PC-9 (cell line): ENCODE data around the gene DNASE1L3. TPM values are rescaled to one million over a fixed set of nuclear protein-coding genes. Genes with fewer than 3 reads are reported as not detected.

Experiments
- BruUV-seq: library from RNA; stranded (reverse); fragments of 400-500 nt; replicated peaks from 2 replicates; lab custom pipeline; 2021; lab: Mats Ljungman, UMichigan
- CTCF ChIA-PET: fragments of 300-600 bp; sonication (Branson Sonifier 250); formaldehyde crosslinking; loops from one replicate; lab custom pipeline; 2022; ENCODE audit warnings: antibody characterized with exemption; lab: Charles Lee
- POLR2A ChIA-PET: fragments of 300-600 bp; sonication (Branson Sonifier 250); formaldehyde crosslinking; loops from one replicate; lab custom pipeline; 2022; ENCODE audit warnings: antibody characterized with exemption; ENCODE audit not compliant: unreplicated experiment; lab: Charles Lee
- DNase-seq, 2 experiments: peaks; one replicate each; pipeline versions ENCODE4 v3.0.0 to v3.0.0-alpha.2; 2015 to 2022; ENCODE audit warnings: mixed read lengths in 1 of 2
- H2AFZ ChIP-seq: fragments of 200-600 bp; sonication (generic); 2 replicates; pipeline ENCODE4 v1.8.1; 2017; ENCODE audit warnings: antibody characterized with exemption
- H3F3A ChIP-seq: fragments of 200-600 bp; sonication (generic); 2 replicates; pipeline ENCODE4 v1.8.1; 2017; ENCODE audit warnings: antibody characterized with exemption, mild to moderate bottlenecking, low read depth; ENCODE audit not compliant: insufficient read depth
- H3K27ac ChIP-seq: fragments of 200-600 bp; sonication (generic); 2 replicates; pipeline ENCODE4 v1.6.1; 2016; ENCODE audit warnings: mixed run types
- H3K27me3 ChIP-seq: fragments of 200-600 bp; sonication (generic); 2 replicates; pipeline ENCODE4 v1.6.1; 2016; ENCODE audit warnings: low read depth, mixed run types; ENCODE audit not compliant: insufficient read depth
- H3K36me3 ChIP-seq: fragments of 200-600 bp; sonication (generic); 2 replicates; pipeline ENCODE4 v1.6.1; 2016; ENCODE audit warnings: low read depth, mixed run types
- H3K4me1 ChIP-seq: fragments of 200-600 bp; sonication (generic); replicated peaks from 2 replicates; pipeline ENCODE4 v1.6.1; 2016; ENCODE audit warnings: mixed run types; ENCODE audit not compliant: insufficient read depth
- H3K4me2 ChIP-seq: fragments of 200-600 bp; sonication (generic); 2 replicates; pipeline ENCODE4 v1.6.1; 2017; ENCODE audit warnings: mixed run types
- H3K4me3 ChIP-seq: fragments of 200-600 bp; sonication (generic); 2 replicates; pipeline ENCODE4 v1.6.1; 2016; ENCODE audit warnings: mixed run types
- H3K79me2 ChIP-seq: fragments of 200-600 bp; sonication (generic); 2 replicates; pipeline ENCODE4 v1.6.1; 2017; ENCODE audit warnings: low read depth, mixed run types
- H3K9me2 ChIP-seq: fragments of 200-600 bp; sonication (generic); 2 replicates; pipeline ENCODE4 v1.8.1; 2017; ENCODE audit warnings: mild to moderate bottlenecking; ENCODE audit not compliant: insufficient read depth
- H3K9me3 ChIP-seq: fragments of 200-600 bp; sonication (generic); 2 replicates; pipeline ENCODE4 v1.8.1; 2016; ENCODE audit warnings: low read depth; ENCODE audit not compliant: insufficient read depth
- H4K20me1 ChIP-seq: fragments of 200-600 bp; sonication (generic); 2 replicates; pipeline ENCODE4 v1.8.1; 2017; ENCODE audit not compliant: insufficient read depth
- CTCF ChIP-seq: fragments of 200-600 bp; sonication (generic); conservative IDR thresholded peaks from 2 replicates; pipeline ENCODE4 v1.6.1; 2017; ENCODE audit warnings: mixed run types, antibody characterized with exemption, mild to moderate bottlenecking, moderate library complexity
- EZH2 ChIP-seq: fragments of 200-600 bp; sonication (generic); IDR thresholded peaks from 2 replicates; pipeline ENCODE4 v1.8.0; 2017; ENCODE audit warnings: antibody characterized with exemption, low read depth
- intact Hi-C: fragments of 100-400 bp; cut with micrococcal nuclease; formaldehyde crosslinking; loops from one replicate; pipeline ENCODE4 v1.10.0; 2022; ENCODE audit not compliant: unreplicated experiment
- total RNA-seq: library from RNA; stranded (reverse); gene quantifications from 2 replicates; pipeline ENCODE4 v1.2.3, GENCODE V29; 2021

Gene DNASE1L3
- total RNA-seq, 1 experiment from 2014 or later = not detected

- Histone ChIP-seq H3K4me2 (0 out of 2 replicates have a peak overlapping the region, but pooled peaks have one; percentile 5), H3K79me2 (no peaks in the 10 kb centered on the region), H3K27ac (peak overlapping the region; percentile 59), H2AFZ (no peak overlapping the region), H3K27me3 (no peaks in the 10 kb centered on the region), H3K9me3 (no peaks in the 10 kb centered on the region), H3K4me1 (peaks cover 21% of the 10 kb centered on the region), H3K9me2 (no peaks in the 10 kb centered on the region), H4K20me1 (no peaks in the 10 kb centered on the region; the same call in 1 of the 2 replicates), H3F3A (peaks cover 46% of the 10 kb centered on the region; the same call in 1 of the 2 replicates), H3K36me3 (peaks cover 64% of the 10 kb centered on the region), H3K4me3 (no peak overlapping the region)
- CTCF ChIA-PET = no interaction called here
- intact Hi-C loops = no loop called here
- no peak for TF ChIP-seq CTCF
- TF ChIP-seq EZH2 = no peak
- POLR2A ChIA-PET = no interaction called here
- DNase-seq = peak; percentile 83 to 84
- TSS peak; percentile 22 for BruUV-seq
Measured at GRCh38 chr3:58161435-58162398, 49.1 kb downstream of the DNASE1L3 start.

GRCh38 chr3:58160399-58160798 lies 50.4 kb downstream of the DNASE1L3 start:
- H3K36me3 ChIP-seq = peaks cover 66% of the 10 kb centered on the region
- H3K27me3 ChIP-seq = no peaks in the 10 kb centered on the region
- H3K79me2 ChIP-seq = no peaks in the 10 kb centered on the region
- H3F3A ChIP-seq = peaks cover 40% of the 10 kb centered on the region; the same call in 1 of the 2 replicates
- H2AFZ ChIP-seq = no peak overlapping the region
- DNase-seq = no peak
- no peaks in the 10 kb centered on the region for H3K9me2 ChIP-seq
- H3K4me2 ChIP-seq = no peak overlapping the region
- H3K4me1 ChIP-seq = peaks cover 21% of the 10 kb centered on the region
- H3K27ac ChIP-seq = peak overlapping the region; percentile 30; the same call in 1 of the 2 replicates
- CTCF ChIA-PET = no interaction called here
- POLR2A ChIA-PET = no interaction called here
- intact Hi-C loops = no loop called here
- TF ChIP-seq EZH2 (no peak), CTCF (no peak)
- no peaks in the 10 kb centered on the region; the same call in 1 of the 2 replicates for H4K20me1 ChIP-seq
- H3K4me3 ChIP-seq = no peak overlapping the region
- BruUV-seq = no TSS peak
- H3K9me3 ChIP-seq = no peaks in the 10 kb centered on the region

- no peak overlapping the region for H3K4me3 ChIP-seq
- H3K27me3 ChIP-seq = no peaks in the 10 kb centered on the region
- peaks cover 67% of the 10 kb centered on the region for H3K36me3 ChIP-seq
- H3K4me1 ChIP-seq = peaks cover 21% of the 10 kb centered on the region
- no peaks in the 10 kb centered on the region for H3K9me3 ChIP-seq
- intact Hi-C loops = no loop called here
- no peak for DNase-seq
- H3K9me2 ChIP-seq = no peaks in the 10 kb centered on the region
- H2AFZ ChIP-seq = no peak overlapping the region
- H3K4me2 ChIP-seq = no peak overlapping the region
- peaks cover 37% of the 10 kb centered on the region; the same call in 1 of the 2 replicates for H3F3A ChIP-seq
- no peaks in the 10 kb centered on the region; the same call in 1 of the 2 replicates for H4K20me1 ChIP-seq
- TF ChIP-seq CTCF (no peak), EZH2 (no peak)
- POLR2A ChIA-PET = no interaction called here
- CTCF ChIA-PET = no interaction called here
- no peak overlapping the region for H3K27ac ChIP-seq
- no TSS peak for BruUV-seq
- H3K79me2 ChIP-seq = no peaks in the 10 kb centered on the region
Measured at GRCh38 chr3:58158442-58159153, 52.2 kb downstream of the DNASE1L3 start.
